ENCODE data around the gene ZC3H15. TPM values are rescaled to one million over a fixed set of nuclear protein-coding genes. Genes with fewer than 3 reads are reported as not detected.

ZC3H15 gene
- polyA plus RNA-seq, 2 of the 4 experiments (the other 2 are of a cell fraction) = 99.2 to 191 TPM

- Histone ChIP-seq H3K27ac (no peak overlapping the region), H3K4me1 (peaks cover 12% of the 10 kb centered on the region; the same call in 2 of the 3 replicates), H3K4me3 (no peak overlapping the region), H3K4me2 (no peak overlapping the region), H3K9me3 (no peaks in the 10 kb centered on the region)
- 95% methylated on average over 2 of the region's 2 CpGs for WGBS (ENCODE audit: missing lambda C conversion rate)
- ATAC-seq (no peak), DNase-seq (ENCODE audit: low read depth in 1 of 2, low spot score in 1 of 2) (no peak), FAIRE-seq (no peak)
- TF ChIP-seq SMC3 (IDR thresholded peaks at IDR 0.05) = no peak
- no peak for TF ChIP-seq FOSB (CRISPR knock-in tag; IDR thresholded peaks at IDR 0.05)
- no peak for TF ChIP-seq NPAS2 (CRISPR knock-in tag; IDR thresholded peaks at IDR 0.05; ENCODE audit: borderline replicate concordance)
- TF ChIP-seq BHLHE40 (IDR thresholded peaks at IDR 0.05; ENCODE audit: low read depth, low read length) = no peak
- ChIA-PET CTCF (no interaction called here), POLR2A (no interaction called here)
Measured at GRCh38 chr2:186443851-186444250, 42.2 kb upstream of the ZC3H15 start.

DNA sequence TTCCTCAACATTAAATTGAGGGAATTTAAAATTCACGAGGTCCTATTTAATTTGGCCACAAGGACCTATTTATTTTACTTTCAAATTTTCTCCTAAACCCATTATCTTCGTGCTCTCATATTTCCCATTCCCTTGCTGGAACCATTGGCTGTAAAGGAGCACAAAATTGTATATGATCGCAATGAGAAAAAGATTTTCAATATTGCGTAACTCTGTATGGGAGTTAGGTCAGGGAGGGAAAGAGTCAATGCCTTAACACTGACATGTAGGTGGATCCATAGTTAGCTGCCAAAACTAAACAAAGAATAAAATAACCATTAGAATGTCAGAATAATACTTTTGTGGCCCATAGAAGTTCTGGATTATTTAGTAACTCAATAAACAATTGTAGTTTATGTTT, 40.6 kb upstream of the ZC3H15 start:
- no peak overlapping the region for H3K4me2 ChIP-seq
- FAIRE-seq = no peak
- no peaks in the 10 kb centered on the region for H3K9me3 ChIP-seq
- no peak overlapping the region for H3K4me3 ChIP-seq
- ATAC-seq = no peak
- ChIA-PET CTCF (no interaction called here), POLR2A (no interaction called here)
- H3K27ac ChIP-seq = no peak overlapping the region
- 76% methylated on average over 4 of the region's 4 CpGs for WGBS (ENCODE audit: missing lambda C conversion rate)
- no peak for DNase-seq (ENCODE audit: low read depth in 1 of 2, low spot score in 1 of 2)
- H3K4me1 ChIP-seq = no peaks in the 10 kb centered on the region; the same call in 2 of the 3 replicates
- TF ChIP-seq CEBPB (IDR thresholded peaks at IDR 0.05) (peak; percentile 55 to 72; a peak in 3 of 4 replicates), MAZ (IDR thresholded peaks at IDR 0.05; ENCODE audit: borderline replicate concordance, low read depth, low read length) (no peak)

GRCh38 chr2:186455613-186456012, 30.4 kb upstream of the ZC3H15 start:
- Histone ChIP-seq H3K4me2 (no peak overlapping the region), H3K27ac (no peak overlapping the region), H3K4me3 (no peak overlapping the region), H3K9me3 (no peaks in the 10 kb centered on the region), H3K4me1 (no peaks in the 10 kb centered on the region)
- FAIRE-seq (no peak), DNase-seq (ENCODE audit: low read depth in 1 of 2, low spot score in 1 of 2) (no peak), ATAC-seq (no peak)
- POLR2A ChIA-PET = no interaction called here
- TF ChIP-seq TFCP2L1 (CRISPR knock-in tag; IDR thresholded peaks at IDR 0.05) = no peak
- TF ChIP-seq ZNF302 (CRISPR knock-in tag; IDR thresholded peaks at IDR 0.05) = no peak
- no peak for TF ChIP-seq EHMT2 (IDR thresholded peaks at IDR 0.05; ENCODE audit: low read depth)
- TF ChIP-seq USF2 (IDR thresholded peaks at IDR 0.05) = no peak
- TF ChIP-seq HDAC2 (IDR thresholded peaks at IDR 0.05) = no peak
- no peak for TF ChIP-seq CBX2 (IDR thresholded peaks at IDR 0.05; ENCODE audit: borderline replicate concordance, low read depth)
- TF ChIP-seq MAFK (IDR thresholded peaks at IDR 0.05; ENCODE audit: partially characterized antibody) = no peak
- no peak for TF ChIP-seq ZSCAN20 (CRISPR knock-in tag; IDR thresholded peaks at IDR 0.05)
- TF ChIP-seq RAD21 (conservative IDR thresholded peaks at IDR 0.05 in 1 of 2, IDR thresholded peaks at IDR 0.05 in 1 of 2) = no peak
- TF ChIP-seq POLR2A (IDR thresholded peaks at IDR 0.05; ENCODE audit: low read length) = no peak
- no peak for TF ChIP-seq BHLHE40 (IDR thresholded peaks at IDR 0.05; ENCODE audit: low read depth, low read length)
- TF ChIP-seq KDM5A (IDR thresholded peaks at IDR 0.05) = no peak
- no peak for TF ChIP-seq REST (IDR thresholded peaks at IDR 0.05)
- TF ChIP-seq RFX5 (IDR thresholded peaks at IDR 0.05) = no peak
- TF ChIP-seq MAX (IDR thresholded peaks at IDR 0.05) = no peak
- TF ChIP-seq SMC3 (IDR thresholded peaks at IDR 0.05) = no peak
- TF ChIP-seq NPAS2 (CRISPR knock-in tag; IDR thresholded peaks at IDR 0.05; ENCODE audit: borderline replicate concordance) = no peak
- no peak for TF ChIP-seq FOXS1 (CRISPR knock-in tag; IDR thresholded peaks at IDR 0.05)
- no peak for TF ChIP-seq RARB (CRISPR knock-in tag; IDR thresholded peaks at IDR 0.05)
- TF ChIP-seq FOSL2 (IDR thresholded peaks at IDR 0.05) = no peak
- no peak for TF ChIP-seq FOSL2 (CRISPR knock-in tag; IDR thresholded peaks at IDR 0.05)
- CTCF ChIA-PET = no interaction called here

Data from A549 (cell line).